ENCODE data around the gene ZNF577.

The ZNF577 gene

GRCh38 chr19:51903192-51903591 is 15.4 kb upstream of the ZNF577 start:
- H3K36me3 Mint-ChIP-seq = peaks cover 43% of the 10 kb centered on the region
- no peak overlapping the region for H3K27ac Mint-ChIP-seq
- peaks cover 21% of the 10 kb centered on the region for H3K4me1 Mint-ChIP-seq
- peaks cover 19% of the 10 kb centered on the region for H3K9me3 Mint-ChIP-seq
- no peak for ATAC-seq
- no peak for DNase-seq (ENCODE audit: low spot score in 2 of 2)
- peak overlapping the region; percentile 89 for H3K4me3 Mint-ChIP-seq

- no peak for DNase-seq (ENCODE audit: low spot score in 2 of 2)
- Mint-ChIP-seq H3K4me1 (peaks cover 21% of the 10 kb centered on the region), H3K9me3 (peaks cover 11% of the 10 kb centered on the region), H3K4me3 (no peak overlapping the region), H3K27ac (no peak overlapping the region), H3K36me3 (peaks cover 56% of the 10 kb centered on the region)
- ATAC-seq = no peak
Observed at GRCh38 chr19:51901860-51902259, 14.1 kb upstream of the ZNF577 start.

- no peak for DNase-seq (ENCODE audit: low spot score in 2 of 2)
- Mint-ChIP-seq H3K9me3 (peaks cover 45% of the 10 kb centered on the region), H3K36me3 (peaks cover 75% of the 10 kb centered on the region), H3K27ac (no peak overlapping the region), H3K4me3 (no peak overlapping the region), H3K4me1 (peaks cover 9% of the 10 kb centered on the region)
- no peak for ATAC-seq
Observed at GRCh38 chr19:51891193-51891747, 3.5 kb upstream of the ZNF577 start.

- no peak overlapping the region for H3K4me3 Mint-ChIP-seq
- no peak overlapping the region for H3K27ac Mint-ChIP-seq
- peaks cover 62% of the 10 kb centered on the region for H3K36me3 Mint-ChIP-seq
Observed at GRCh38 chr19:51889934-51890333, 2.2 kb upstream of the ZNF577 start.

GRCh38 chr19:51884713-51885112 is 3.0 kb downstream of the ZNF577 start:
- Mint-ChIP-seq H3K27ac (no peak overlapping the region), H3K4me3 (no peak overlapping the region), H3K9me3 (peaks cover 31% of the 10 kb centered on the region), H3K4me1 (peaks cover 9% of the 10 kb centered on the region), H3K36me3 (peaks cover 23% of the 10 kb centered on the region)
- DNase-seq (ENCODE audit: low spot score in 2 of 2) = no peak
- no peak for ATAC-seq

More at GRCh38 chr19:51889934-51890333, 2.2 kb upstream of the ZNF577 start:
- DNase-seq (ENCODE audit: low spot score in 2 of 2) (no peak), ATAC-seq (no peak)
- Mint-ChIP-seq H3K4me1 (peaks cover 9% of the 10 kb centered on the region), H3K9me3 (peaks cover 38% of the 10 kb centered on the region)

- Mint-ChIP-seq H3K9me3 (peaks cover 27% of the 10 kb centered on the region), H3K4me1 (peaks cover 2% of the 10 kb centered on the region), H3K36me3 (peaks cover 32% of the 10 kb centered on the region), H3K4me3 (no peak overlapping the region), H3K27ac (no peak overlapping the region)
- no peak for DNase-seq (ENCODE audit: low spot score in 2 of 2)
- ATAC-seq = no peak
Observed at GRCh38 chr19:51882518-51882917, 5.2 kb downstream of the ZNF577 start.

- peaks cover 50% of the 10 kb centered on the region for H3K36me3 Mint-ChIP-seq
- no peak for ATAC-seq
Observed at GRCh38 chr19:51873097-51873496, 14.7 kb downstream of the ZNF577 start.

GRCh38 chr19:51861870-51862622 is 25.7 kb downstream of the ZNF577 start:
- Mint-ChIP-seq H3K36me3 (no peaks in the 10 kb centered on the region), H3K4me3 (no peak overlapping the region), H3K27ac (no peak overlapping the region), H3K4me1 (no peaks in the 10 kb centered on the region), H3K9me3 (peaks cover 41% of the 10 kb centered on the region)
- no peak for ATAC-seq
- DNase-seq (ENCODE audit: low spot score in 2 of 2) = no peak

More at GRCh38 chr19:51873097-51873496, 14.7 kb downstream of the ZNF577 start:
- H3K27ac Mint-ChIP-seq = no peak overlapping the region
- H3K4me3 Mint-ChIP-seq = no peak overlapping the region
- no peak for DNase-seq (ENCODE audit: low spot score in 2 of 2)
- peaks cover 50% of the 10 kb centered on the region for H3K9me3 Mint-ChIP-seq
- H3K4me1 Mint-ChIP-seq = no peaks in the 10 kb centered on the region

GRCh38 chr19:51837145-51837544 is 50.6 kb downstream of the ZNF577 start:
- ATAC-seq = no peak
- H3K9me3 Mint-ChIP-seq = peaks cover 17% of the 10 kb centered on the region
- no peak for DNase-seq (ENCODE audit: low spot score in 2 of 2)
- no peaks in the 10 kb centered on the region for H3K4me1 Mint-ChIP-seq
- no peak overlapping the region for H3K4me3 Mint-ChIP-seq
- no peaks in the 10 kb centered on the region for H3K36me3 Mint-ChIP-seq
- H3K27ac Mint-ChIP-seq = no peak overlapping the region

- Mint-ChIP-seq H3K27ac (no peak overlapping the region), H3K9me3 (peaks cover 17% of the 10 kb centered on the region), H3K36me3 (no peaks in the 10 kb centered on the region), H3K4me1 (no peaks in the 10 kb centered on the region), H3K4me3 (no peak overlapping the region)
- DNase-seq (ENCODE audit: low spot score in 2 of 2) (no peak), ATAC-seq (no peak)
Observed at GRCh38 chr19:51830274-51830673, 57.5 kb downstream of the ZNF577 start.

GRCh38 chr19:51824281-51825005 is 63.3 kb downstream of the ZNF577 start:
- no peaks in the 10 kb centered on the region for H3K36me3 Mint-ChIP-seq
- no peak for ATAC-seq
- no peak overlapping the region for H3K27ac Mint-ChIP-seq
- no peak overlapping the region for H3K4me3 Mint-ChIP-seq
- DNase-seq (ENCODE audit: low spot score in 2 of 2) = no peak
- peaks cover 25% of the 10 kb centered on the region for H3K9me3 Mint-ChIP-seq
- H3K4me1 Mint-ChIP-seq = no peaks in the 10 kb centered on the region

- no peak overlapping the region for H3K27ac Mint-ChIP-seq
- H3K4me3 Mint-ChIP-seq = no peak overlapping the region
- no peaks in the 10 kb centered on the region for H3K4me1 Mint-ChIP-seq
- DNase-seq (ENCODE audit: low spot score in 2 of 2) = no peak
- no peak for ATAC-seq
- peaks cover 26% of the 10 kb centered on the region for H3K9me3 Mint-ChIP-seq
- H3K36me3 Mint-ChIP-seq = no peaks in the 10 kb centered on the region
Observed at GRCh38 chr19:51822946-51823345, 64.8 kb downstream of the ZNF577 start.

GRCh38 chr19:51822325-51822724 is 65.4 kb downstream of the ZNF577 start:
- ATAC-seq = no peak
- Mint-ChIP-seq H3K27ac (no peak overlapping the region), H3K4me1 (no peaks in the 10 kb centered on the region), H3K4me3 (no peak overlapping the region), H3K9me3 (peaks cover 22% of the 10 kb centered on the region), H3K36me3 (no peaks in the 10 kb centered on the region)
- DNase-seq (ENCODE audit: low spot score in 2 of 2) = no peak

GRCh38 chr19:51821921-51822320 is 65.8 kb downstream of the ZNF577 start:
- no peaks in the 10 kb centered on the region for H3K4me1 Mint-ChIP-seq
- no peak overlapping the region for H3K4me3 Mint-ChIP-seq
- no peak for DNase-seq (ENCODE audit: low spot score in 2 of 2)
- no peak overlapping the region for H3K27ac Mint-ChIP-seq
- ATAC-seq = no peak
- H3K36me3 Mint-ChIP-seq = no peaks in the 10 kb centered on the region
- H3K9me3 Mint-ChIP-seq = peaks cover 22% of the 10 kb centered on the region

- H3K27ac Mint-ChIP-seq = no peak overlapping the region
- DNase-seq (ENCODE audit: low spot score in 2 of 2) (no peak), ATAC-seq (no peak)
- no peaks in the 10 kb centered on the region for H3K4me1 Mint-ChIP-seq
- H3K9me3 Mint-ChIP-seq = peaks cover 22% of the 10 kb centered on the region
- no peak overlapping the region for H3K4me3 Mint-ChIP-seq
- no peaks in the 10 kb centered on the region for H3K36me3 Mint-ChIP-seq
Observed at GRCh38 chr19:51821456-51821855, 66.3 kb downstream of the ZNF577 start.

Data from stimulated activated effector memory CD8-positive, alpha-beta T cell treated with anti-CD3 and anti-CD28 coated beads, Interleukin-12 subunit alpha, Interleukin-12 subunit beta, amount 100 ng/mL, for 72 hours (primary cell).